ENCODE results near the gene GRIN2A. TPM values are rescaled to one million over a fixed set of nuclear protein-coding genes. Genes with fewer than 3 reads are reported as not detected.

Gene GRIN2A
- total RNA-seq, 1 donor from 2014 or later = 1.5 TPM

GRCh38 chr16:9844361-9844760, 337.9 kb downstream of the GRIN2A start:
- DNase-seq (no peak), ATAC-seq (ENCODE audit: low read depth) (no peak)
- Mint-ChIP-seq H3K27ac (no peak overlapping the region), H3K9me3 (no peaks in the 10 kb centered on the region), H3K36me3 (ENCODE audit: low read depth) (no peaks in the 10 kb centered on the region), H3K4me3 (no peak overlapping the region), H3K27me3 (no peaks in the 10 kb centered on the region), H3K4me1 (no peaks in the 10 kb centered on the region)
- ChIA-PET CTCF (no interaction called here), POLR2A (no interaction called here)
- no peak for TF ChIP-seq CTCF (IDR thresholded peaks at IDR 0.05)
- intact Hi-C loops (cut with micrococcal nuclease) = no loop called here

GRCh38 chr16:9843424-9844018, 338.7 kb downstream of the GRIN2A start:
- ATAC-seq (ENCODE audit: low read depth) = no peak
- no peak overlapping the region for H3K27ac Mint-ChIP-seq
- no peaks in the 10 kb centered on the region for H3K9me3 Mint-ChIP-seq
- intact Hi-C loops (cut with micrococcal nuclease) = no loop called here
- H3K36me3 Mint-ChIP-seq (ENCODE audit: low read depth) = no peaks in the 10 kb centered on the region
- ChIA-PET POLR2A (no interaction called here), CTCF (no interaction called here)
- no peaks in the 10 kb centered on the region for H3K4me1 Mint-ChIP-seq
- no peak for DNase-seq
- H3K4me3 Mint-ChIP-seq = no peak overlapping the region
- no peak for TF ChIP-seq CTCF (IDR thresholded peaks at IDR 0.05)
- H3K27me3 Mint-ChIP-seq = no peaks in the 10 kb centered on the region

- ChIA-PET POLR2A (no interaction called here), CTCF (no interaction called here)
- H3K27me3 Mint-ChIP-seq = peaks cover 2% of the 10 kb centered on the region
- no peak for ATAC-seq (ENCODE audit: low read depth)
- DNase-seq = no peak
- H3K27ac Mint-ChIP-seq = no peak overlapping the region
- intact Hi-C loops (cut with micrococcal nuclease) = no loop called here
- H3K9me3 Mint-ChIP-seq = no peaks in the 10 kb centered on the region
- no peak for TF ChIP-seq CTCF (IDR thresholded peaks at IDR 0.05)
- H3K36me3 Mint-ChIP-seq (ENCODE audit: low read depth) = no peaks in the 10 kb centered on the region
- H3K4me3 Mint-ChIP-seq = no peak overlapping the region
- no peaks in the 10 kb centered on the region for H3K4me1 Mint-ChIP-seq
Observed at GRCh38 chr16:9840761-9841665, 341.2 kb downstream of the GRIN2A start.

DNA sequence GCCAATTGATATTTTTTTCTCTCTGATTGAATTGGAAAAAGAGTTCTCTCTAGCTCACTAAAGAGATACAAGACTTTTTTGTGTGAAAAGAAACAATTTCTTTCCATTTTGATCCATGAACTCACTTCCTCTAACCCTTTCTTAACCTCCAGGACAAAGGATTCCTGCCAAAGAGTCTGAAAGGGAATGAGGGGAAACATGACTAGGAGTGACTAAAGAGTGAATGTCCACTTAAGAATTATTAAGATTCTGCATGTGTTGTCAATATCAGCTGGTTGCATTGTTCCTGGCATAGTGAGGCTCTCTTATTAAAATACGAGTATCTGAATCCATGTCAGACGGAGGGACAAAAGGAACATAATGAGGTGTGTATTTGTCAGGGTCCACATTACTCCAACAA, 344.7 kb downstream of the GRIN2A start:
- H3K4me1 Mint-ChIP-seq = no peaks in the 10 kb centered on the region
- no peak for TF ChIP-seq CTCF (IDR thresholded peaks at IDR 0.05)
- intact Hi-C loops (cut with micrococcal nuclease) = no loop called here
- DNase-seq (no peak), ATAC-seq (ENCODE audit: low read depth) (no peak)
- peaks cover 7% of the 10 kb centered on the region for H3K27me3 Mint-ChIP-seq
- POLR2A ChIA-PET = no interaction called here
- no peaks in the 10 kb centered on the region for H3K9me3 Mint-ChIP-seq
- no peak overlapping the region for H3K4me3 Mint-ChIP-seq
- CTCF ChIA-PET = no interaction called here
- H3K36me3 Mint-ChIP-seq (ENCODE audit: low read depth) = no peaks in the 10 kb centered on the region
- H3K27ac Mint-ChIP-seq = no peak overlapping the region

- no peak for ATAC-seq (ENCODE audit: low read depth)
- intact Hi-C loops (cut with micrococcal nuclease) = no loop called here
- CTCF ChIA-PET = no interaction called here
- H3K27me3 Mint-ChIP-seq = peaks cover 7% of the 10 kb centered on the region
- no peaks in the 10 kb centered on the region for H3K36me3 Mint-ChIP-seq (ENCODE audit: low read depth)
- no peaks in the 10 kb centered on the region for H3K9me3 Mint-ChIP-seq
- H3K4me3 Mint-ChIP-seq = no peak overlapping the region
- H3K4me1 Mint-ChIP-seq = no peaks in the 10 kb centered on the region
- no peak overlapping the region for H3K27ac Mint-ChIP-seq
- POLR2A ChIA-PET = no interaction called here
- TF ChIP-seq CTCF (IDR thresholded peaks at IDR 0.05) = no peak
- no peak for DNase-seq
Observed at GRCh38 chr16:9836118-9836736, 346.0 kb downstream of the GRIN2A start.
